C4-2B (cell line): Measurements from ENCODE around the gene LOXL3.

Experiments used
- H3K27ac ChIP-seq: fragments of 450-650 bp; 2 replicates; pipeline ENCODE4 v1.5.1; 2017
- CTCF ChIP-seq: fragments of 450-650 bp; conservative IDR thresholded peaks from 2 replicates; pipeline ENCODE4 v1.5.1; 2017; ENCODE audit warnings: mild to moderate bottlenecking
- ZFX ChIP-seq: fragments of 450-650 bp; IDR thresholded peaks from 2 replicates; pipeline ENCODE4 v1.6.1; 2017

LOXL3 gene

GRCh38 chr2:74550231-74550630 is 3.5 kb downstream of the LOXL3 start:
- H3K27ac ChIP-seq = peak overlapping the region; percentile 80; the same call in 1 of the 2 replicates
- no peak for TF ChIP-seq CTCF
- no peak for TF ChIP-seq ZFX

GRCh38 chr2:74548900-74549826 is 4.6 kb downstream of the LOXL3 start:
- TF ChIP-seq CTCF = no peak
- TF ChIP-seq ZFX = peak; percentile 26; the same call in 1 of the 2 replicates
- H3K27ac ChIP-seq = peak overlapping the region; percentile 80

GRCh38 chr2:74548285-74548899 is 5.3 kb downstream of the LOXL3 start:
- TF ChIP-seq ZFX (no peak), CTCF (no peak)
- peak overlapping the region; percentile 80 for H3K27ac ChIP-seq

GRCh38 chr2:74546004-74546403 is 7.7 kb downstream of the LOXL3 start:
- TF ChIP-seq CTCF (no peak), ZFX (no peak)

GRCh38 chr2:74544634-74545033 is 9.1 kb downstream of the LOXL3 start:
- TF ChIP-seq CTCF = peak; percentile 30
- no peak for TF ChIP-seq ZFX

More at GRCh38 chr2:74546004-74546403, 7.7 kb downstream of the LOXL3 start:
- H3K27ac ChIP-seq = no peak overlapping the region

GRCh38 chr2:74542978-74543377 is 10.8 kb downstream of the LOXL3 start:
- no peak overlapping the region for H3K27ac ChIP-seq

More at GRCh38 chr2:74544634-74545033, 9.1 kb downstream of the LOXL3 start:
- no peak overlapping the region for H3K27ac ChIP-seq

More at GRCh38 chr2:74542978-74543377, 10.8 kb downstream of the LOXL3 start:
- no peak for TF ChIP-seq CTCF
- no peak for TF ChIP-seq ZFX
